ENCODE measurements around the gene TIMMDC1. TPM values are rescaled to one million over a fixed set of nuclear protein-coding genes. Genes with fewer than 3 reads are reported as not detected.

Gene TIMMDC1
- polyA plus RNA-seq, 1 of the 3 experiments (the other 2 are of a cell fraction): 128 TPM

DNA sequence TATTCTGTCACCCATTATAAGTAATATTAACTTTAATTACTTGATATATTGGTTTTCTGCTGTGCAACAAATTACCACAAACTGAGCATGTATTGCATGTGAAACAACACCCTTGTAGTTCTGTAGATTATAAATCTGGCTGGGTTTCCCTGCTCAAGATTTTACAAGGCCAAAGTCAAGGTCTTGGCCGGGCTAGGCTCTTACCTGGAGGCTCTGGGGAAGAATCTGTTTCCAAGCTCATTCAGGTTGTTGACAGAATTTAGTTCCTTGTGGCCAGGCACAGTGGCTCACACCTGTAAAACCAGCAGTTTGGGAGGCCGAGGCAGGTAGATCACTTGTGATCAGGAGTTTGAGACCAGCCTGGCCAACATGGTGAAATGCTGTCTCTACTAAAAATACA lies 16.3 kb downstream of the TIMMDC1 start:
- Histone ChIP-seq H3K4me3 (ENCODE audit: low read depth in 2 of 2, low read length in 1 of 2) (no peak overlapping the region), H3K27me3 (ENCODE audit: insufficient read depth) (no peaks in the 10 kb centered on the region), H3K9me3 (no peaks in the 10 kb centered on the region), H2AFZ (ENCODE audit: low read depth) (no peak overlapping the region), H4K20me1 (ENCODE audit: insufficient read depth) (no peaks in the 10 kb centered on the region), H3K4me2 (no peak overlapping the region), H3K36me3 (replicated peaks in 1 of 2; ENCODE audit: control insufficient read depth in 1 of 2, insufficient read depth in 2 of 2, low read length in 1 of 2) (peaks cover 82 to 87% of the 10 kb centered on the region in 2 experiments), H3K9ac (no peak overlapping the region), H3K27ac (ENCODE audit: low read depth in 2 of 2, low read length in 1 of 2) (no peak overlapping the region), H3K79me2 (ENCODE audit: insufficient read depth) (peaks cover 8% of the 10 kb centered on the region; the same call in 1 of the 2 replicates), H3F3A (replicated peaks; ENCODE audit: insufficient read depth) (no peaks in the 10 kb centered on the region), H3K4me1 (ENCODE audit: control insufficient read depth in 1 of 2, insufficient read depth in 2 of 2, low read depth in 1 of 2, low read length in 1 of 2) (no peaks in the 10 kb centered on the region), H3K9me2 (no peaks in the 10 kb centered on the region)
- WGBS (ENCODE audit: low lambda C conversion rate): 100% methylated on average over 2 of the region's 2 CpGs
- ChIA-PET POLR2A (no interaction called here), CTCF (interaction anchor here (1.4 kb wide), 1 partner anchor 273 kb away, joined by 3 read pairs; no protein-coding TSS in a partner anchor)
- DNase-seq: no peak
- TF ChIP-seq FOXJ3 (CRISPR knock-in tag; IDR thresholded peaks at IDR 0.05) (no peak), TAF1 (IDR thresholded peaks at IDR 0.05; ENCODE audit: borderline replicate concordance, low read depth, low read length) (no peak), GABPA (IDR thresholded peaks at IDR 0.05; ENCODE audit: low read depth) (no peak), NFIC (IDR thresholded peaks at IDR 0.05; ENCODE audit: borderline replicate concordance) (no peak), MXI1 (IDR thresholded peaks at IDR 0.05; ENCODE audit: low read depth, low read length) (no peak), MEF2A (IDR thresholded peaks at IDR 0.05; ENCODE audit: borderline replicate concordance, low read depth) (no peak), RCOR1 (IDR thresholded peaks at IDR 0.05; ENCODE audit: low read length) (no peak), ELF1 (IDR thresholded peaks at IDR 0.05) (no peak), POLR2AphosphoS5 (IDR thresholded peaks at IDR 0.05; ENCODE audit: low read depth, low read length) (no peak), CHD2 (IDR thresholded peaks at IDR 0.05; ENCODE audit: low read length, partially characterized antibody) (no peak), FOSL2 (IDR thresholded peaks at IDR 0.05; ENCODE audit: borderline replicate concordance, low read depth) (no peak), NRF1 (IDR thresholded peaks at IDR 0.05; ENCODE audit: low read depth, low read length) (no peak), RAD21 (IDR thresholded peaks at IDR 0.05; ENCODE audit: low read length) (no peak), TCF12 (IDR thresholded peaks at IDR 0.05) (no peak), SIN3A (IDR thresholded peaks at IDR 0.05; ENCODE audit: borderline replicate concordance, low read depth, low read length) (no peak)
- TF ChIP-seq, protein P1, sequence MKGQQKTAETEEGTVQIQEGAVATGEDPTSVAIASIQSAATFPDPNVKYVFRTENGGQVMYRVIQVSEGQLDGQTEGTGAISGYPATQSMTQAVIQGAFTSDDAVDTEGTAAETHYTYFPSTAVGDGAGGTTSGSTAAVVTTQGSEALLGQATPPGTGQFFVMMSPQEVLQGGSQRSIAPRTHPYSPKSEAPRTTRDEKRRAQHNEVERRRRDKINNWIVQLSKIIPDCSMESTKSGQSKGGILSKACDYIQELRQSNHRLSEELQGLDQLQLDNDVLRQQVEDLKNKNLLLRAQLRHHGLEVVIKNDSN (IDR thresholded peaks at IDR 0.05; ENCODE audit: borderline replicate concordance, low read depth): no peak
- TF ChIP-seq, protein P2, sequence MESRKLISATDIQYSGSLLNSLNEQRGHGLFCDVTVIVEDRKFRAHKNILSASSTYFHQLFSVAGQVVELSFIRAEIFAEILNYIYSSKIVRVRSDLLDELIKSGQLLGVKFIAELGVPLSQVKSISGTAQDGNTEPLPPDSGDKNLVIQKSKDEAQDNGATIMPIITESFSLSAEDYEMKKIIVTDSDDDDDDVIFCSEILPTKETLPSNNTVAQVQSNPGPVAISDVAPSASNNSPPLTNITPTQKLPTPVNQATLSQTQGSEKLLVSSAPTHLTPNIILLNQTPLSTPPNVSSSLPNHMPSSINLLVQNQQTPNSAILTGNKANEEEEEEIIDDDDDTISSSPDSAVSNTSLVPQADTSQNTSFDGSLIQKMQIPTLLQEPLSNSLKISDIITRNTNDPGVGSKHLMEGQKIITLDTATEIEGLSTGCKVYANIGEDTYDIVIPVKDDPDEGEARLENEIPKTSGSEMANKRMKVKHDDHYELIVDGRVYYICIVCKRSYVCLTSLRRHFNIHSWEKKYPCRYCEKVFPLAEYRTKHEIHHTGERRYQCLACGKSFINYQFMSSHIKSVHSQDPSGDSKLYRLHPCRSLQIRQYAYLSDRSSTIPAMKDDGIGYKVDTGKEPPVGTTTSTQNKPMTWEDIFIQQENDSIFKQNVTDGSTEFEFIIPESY (IDR thresholded peaks at IDR 0.05; ENCODE audit: borderline replicate concordance, low read depth): no peak
- TF ChIP-seq, protein P3, sequence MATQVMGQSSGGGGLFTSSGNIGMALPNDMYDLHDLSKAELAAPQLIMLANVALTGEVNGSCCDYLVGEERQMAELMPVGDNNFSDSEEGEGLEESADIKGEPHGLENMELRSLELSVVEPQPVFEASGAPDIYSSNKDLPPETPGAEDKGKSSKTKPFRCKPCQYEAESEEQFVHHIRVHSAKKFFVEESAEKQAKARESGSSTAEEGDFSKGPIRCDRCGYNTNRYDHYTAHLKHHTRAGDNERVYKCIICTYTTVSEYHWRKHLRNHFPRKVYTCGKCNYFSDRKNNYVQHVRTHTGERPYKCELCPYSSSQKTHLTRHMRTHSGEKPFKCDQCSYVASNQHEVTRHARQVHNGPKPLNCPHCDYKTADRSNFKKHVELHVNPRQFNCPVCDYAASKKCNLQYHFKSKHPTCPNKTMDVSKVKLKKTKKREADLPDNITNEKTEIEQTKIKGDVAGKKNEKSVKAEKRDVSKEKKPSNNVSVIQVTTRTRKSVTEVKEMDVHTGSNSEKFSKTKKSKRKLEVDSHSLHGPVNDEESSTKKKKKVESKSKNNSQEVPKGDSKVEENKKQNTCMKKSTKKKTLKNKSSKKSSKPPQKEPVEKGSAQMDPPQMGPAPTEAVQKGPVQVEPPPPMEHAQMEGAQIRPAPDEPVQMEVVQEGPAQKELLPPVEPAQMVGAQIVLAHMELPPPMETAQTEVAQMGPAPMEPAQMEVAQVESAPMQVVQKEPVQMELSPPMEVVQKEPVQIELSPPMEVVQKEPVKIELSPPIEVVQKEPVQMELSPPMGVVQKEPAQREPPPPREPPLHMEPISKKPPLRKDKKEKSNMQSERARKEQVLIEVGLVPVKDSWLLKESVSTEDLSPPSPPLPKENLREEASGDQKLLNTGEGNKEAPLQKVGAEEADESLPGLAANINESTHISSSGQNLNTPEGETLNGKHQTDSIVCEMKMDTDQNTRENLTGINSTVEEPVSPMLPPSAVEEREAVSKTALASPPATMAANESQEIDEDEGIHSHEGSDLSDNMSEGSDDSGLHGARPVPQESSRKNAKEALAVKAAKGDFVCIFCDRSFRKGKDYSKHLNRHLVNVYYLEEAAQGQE (IDR thresholded peaks at IDR 0.05; ENCODE audit: low read depth, low read length): no peak
- TF ChIP-seq, protein P4, sequence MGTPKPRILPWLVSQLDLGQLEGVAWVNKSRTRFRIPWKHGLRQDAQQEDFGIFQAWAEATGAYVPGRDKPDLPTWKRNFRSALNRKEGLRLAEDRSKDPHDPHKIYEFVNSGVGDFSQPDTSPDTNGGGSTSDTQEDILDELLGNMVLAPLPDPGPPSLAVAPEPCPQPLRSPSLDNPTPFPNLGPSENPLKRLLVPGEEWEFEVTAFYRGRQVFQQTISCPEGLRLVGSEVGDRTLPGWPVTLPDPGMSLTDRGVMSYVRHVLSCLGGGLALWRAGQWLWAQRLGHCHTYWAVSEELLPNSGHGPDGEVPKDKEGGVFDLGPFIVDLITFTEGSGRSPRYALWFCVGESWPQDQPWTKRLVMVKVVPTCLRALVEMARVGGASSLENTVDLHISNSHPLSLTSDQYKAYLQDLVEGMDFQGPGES (IDR thresholded peaks at IDR 0.05; ENCODE audit: low read depth, low read length): no peak
